IMR-90 (cell line): ENCODE data around the gene ETV6. TPM values are rescaled to one million over a fixed set of nuclear protein-coding genes. Genes with fewer than 3 reads are reported as not detected.

Experiments used
- ATAC-seq: fragments of 200-7000 bp; cut with Tn5 transposase; 2 replicates; pipeline ENCODE4 v1.9.1; 2020; ENCODE audit warnings: low read depth, mild to moderate bottlenecking, moderate library complexity
- BruUV-seq: library from RNA; stranded (reverse); fragments of 400-500 nt; replicated peaks from 2 replicates; lab custom pipeline; 2021; lab: Mats Ljungman, UMichigan
- CTCF ChIA-PET: fragments of 300-600 bp; formaldehyde crosslinking; extraction: SDS; loops from one replicate; lab custom pipeline; 2021; ENCODE audit warnings: antibody characterized with exemption; lab: Yijun Ruan, JAX
- POLR2A ChIA-PET: fragments of 300-600 bp; sonication (Branson Sonifier 250); formaldehyde crosslinking; loops from one replicate; lab custom pipeline; 2022; ENCODE audit warnings: antibody characterized with exemption; ENCODE audit not compliant: unreplicated experiment; lab: Charles Lee
- DNase-seq: peaks from one replicate; pipeline ENCODE4 v3.0.0; 2013
- H2AFZ ChIP-seq: replicated peaks from 2 replicates; pipeline ENCODE3; 2013; ENCODE audit warnings: low read length, mild to moderate bottlenecking; ENCODE audit not compliant: poor library complexity
- H2AK5ac ChIP-seq: 2 replicates; pipeline ENCODE4 v1.6.1; 2013; ENCODE audit warnings: low read depth, low read length, inconsistent platforms
- H2AK9ac ChIP-seq: replicated peaks from 2 replicates; pipeline ENCODE3; 2013; ENCODE audit warnings: mild to moderate bottlenecking, low read depth, low read length, moderate library complexity; ENCODE audit not compliant: poor library complexity
- H2BK120ac ChIP-seq: 2 replicates; pipeline ENCODE4 v1.6.1; 2013; ENCODE audit warnings: low read depth, low read length, inconsistent platforms
- H2BK15ac ChIP-seq: 3 replicates; pipeline ENCODE4 v1.6.1; 2013; ENCODE audit warnings: low read depth, low read length, inconsistent platforms
- H2BK20ac ChIP-seq: 2 replicates; pipeline ENCODE4 v1.6.1; 2013; ENCODE audit warnings: low read depth, mild to moderate bottlenecking, inconsistent platforms, low read length, moderate library complexity
- H2BK5ac ChIP-seq: 2 replicates; pipeline ENCODE4 v1.6.1; 2013; ENCODE audit warnings: mild to moderate bottlenecking, low read depth, low read length, inconsistent platforms; ENCODE audit not compliant: poor library complexity, severe bottlenecking
- H3K14ac ChIP-seq: replicated peaks from 2 replicates; pipeline ENCODE4 v1.6.1; 2013; ENCODE audit warnings: low read depth, low read length, inconsistent platforms
- H3K18ac ChIP-seq: 2 replicates; pipeline ENCODE4 v1.6.1; 2013; ENCODE audit warnings: low read depth, low read length, control low read depth
- H3K23ac ChIP-seq: 2 replicates; pipeline ENCODE4 v1.6.1; 2013; ENCODE audit warnings: low read depth, low read length, inconsistent platforms
- H3K27ac ChIP-seq: 2 replicates; pipeline ENCODE4 v1.5.1; 2013; ENCODE audit warnings: mild to moderate bottlenecking, control low read depth, low read length; ENCODE audit not compliant: insufficient read depth
- H3K27me3 ChIP-seq: 2 replicates; pipeline ENCODE4 v1.6.1; 2013; ENCODE audit warnings: low read length; ENCODE audit not compliant: control insufficient read depth, insufficient read depth
- H3K36me3 ChIP-seq: 2 replicates; pipeline ENCODE4 v1.6.1; 2013; ENCODE audit warnings: low read length, mixed read lengths; ENCODE audit not compliant: control insufficient read depth, insufficient read depth
- H3K4ac ChIP-seq: 2 replicates; pipeline ENCODE4 v1.6.1; 2013; ENCODE audit warnings: low read depth, low read length, inconsistent platforms
- H3K4me1 ChIP-seq: 2 replicates; pipeline ENCODE4 v1.6.1; 2013; ENCODE audit warnings: low read length, mixed read lengths; ENCODE audit not compliant: control insufficient read depth, insufficient read depth
- H3K4me2 ChIP-seq: 2 replicates; pipeline ENCODE4 v1.6.1; 2013; ENCODE audit warnings: low read depth, mild to moderate bottlenecking, control low read depth, low read length, moderate library complexity
- H3K4me3 ChIP-seq: 2 replicates; pipeline ENCODE4 v1.5.1; 2013; ENCODE audit warnings: low read depth, mild to moderate bottlenecking, control low read depth, low read length, moderate library complexity; ENCODE audit not compliant: insufficient read depth
- H3K56ac ChIP-seq: 2 replicates; pipeline ENCODE4 v1.6.1; 2013; ENCODE audit warnings: low read length, inconsistent platforms; ENCODE audit not compliant: insufficient read depth; ENCODE audit errors: extremely low read depth
- H3K79me1 ChIP-seq, 2 experiments: 2 replicates each; pipeline ENCODE4 v1.6.1; 2013; ENCODE audit warnings: low read length in 2 of 2, inconsistent platforms in 1 of 2, low read depth in 1 of 2
- H3K9ac ChIP-seq: 2 replicates; pipeline ENCODE4 v1.6.1; 2013; ENCODE audit warnings: low read depth, low read length, control low read depth
- H3K9me1 ChIP-seq: 2 replicates; pipeline ENCODE4 v1.6.1; 2013; ENCODE audit warnings: low read length, inconsistent platforms; ENCODE audit not compliant: insufficient read depth
- H3K9me3 ChIP-seq: 2 replicates; pipeline ENCODE4 v1.6.1; 2013; ENCODE audit warnings: low read length; ENCODE audit not compliant: control insufficient read depth, insufficient read depth
- H4K20me1 ChIP-seq: 2 replicates; pipeline ENCODE4 v1.6.1; 2013; ENCODE audit warnings: low read length, inconsistent platforms; ENCODE audit not compliant: insufficient read depth
- H4K5ac ChIP-seq: 2 replicates; pipeline ENCODE4 v1.6.1; 2013; ENCODE audit warnings: mild to moderate bottlenecking, low read depth, low read length, control low read depth
- H4K8ac ChIP-seq, 2 experiments: 2 replicates each; pipeline ENCODE4 v1.6.1; 2013; ENCODE audit warnings: low read depth in 2 of 2, low read length in 2 of 2, control low read depth in 1 of 2, inconsistent platforms in 1 of 2
- H4K91ac ChIP-seq: 2 replicates; pipeline ENCODE4 v1.6.1; 2013; ENCODE audit warnings: low read depth, low read length, inconsistent platforms; ENCODE audit not compliant: insufficient read depth
- FOS ChIP-seq: fragments of 150-350 bp; IDR thresholded peaks from 2 replicates; pipeline ENCODE4 v1.6.1; 2016; ENCODE audit warnings: low read depth, low read length
- SMC3 ChIP-seq: fragments of 150-350 bp; IDR thresholded peaks from 2 replicates; pipeline ENCODE4 v1.6.1; 2016; ENCODE audit warnings: low read depth, mild to moderate bottlenecking, antibody characterized with exemption, low read length, moderate library complexity
- WGBS, 2 experiments: methylation state at CpG; one replicate each; pipeline versions ENCODE4 v1.1.5 to v1.1.7; 2013; ENCODE audit warnings: missing lambda C conversion rate in 2 of 2; ENCODE audit not compliant: insufficient read length in 1 of 2; ENCODE audit errors: extremely low coverage in 2 of 2; 5-methylcytosine and 5-hydroxymethylcytosine counted together
- dilution Hi-C: fragments of 300-500 bp; cut with HindIII; formaldehyde crosslinking; loops from one replicate; pipeline ENCODE4 v1.14.3; 2018; ENCODE audit warnings: low sequenced_read_pairs; ENCODE audit not compliant: unreplicated experiment
- in situ Hi-C: fragments of 300-500 bp; cut with MboI; formaldehyde crosslinking; loops from 3 replicates; pipeline ENCODE4 v1.14.3; 2019; ENCODE audit warnings: low sequenced_read_pairs, inconsistent platforms, mixed read lengths
- intact Hi-C: fragments of 100-400 bp; cut with micrococcal nuclease; formaldehyde crosslinking; loops from 2 replicates; pipeline ENCODE4 v1.10.0; 2022
- polyA plus RNA-seq, 3 experiments: library from polyadenylated mRNA; depleted of rRNA; stranded (reverse); fragments of >200 nt; gene quantifications; 2 replicates each; pipeline ENCODE4 v1.2.3, GENCODE V29; 2012; ENCODE audit warnings: low replicate concordance in 1 of 3
- total RNA-seq: library from RNA; depleted of rRNA; stranded (reverse); fragments of >200 nt; gene quantifications from 2 replicates; pipeline ENCODE4 v1.2.3, GENCODE V29; 2012

Gene ETV6
- total and polyA plus RNA-seq, 2 of the 4 experiments (the other 2 are of a cell fraction), result 8.4 to 9.9 TPM

GRCh38 chr12:11685716-11686115, 36.2 kb downstream of the ETV6 start:
- H3K9me3 ChIP-seq, result no peaks in the 10 kb centered on the region
- no peak overlapping the region; the same call in 1 of the 2 replicates for H4K5ac ChIP-seq
- H3K4me1 ChIP-seq, result peaks cover 18% of the 10 kb centered on the region
- no peak overlapping the region for H3K4me3 ChIP-seq
- no peak overlapping the region; the same call in 1 of the 2 replicates for H3K4ac ChIP-seq
- peak overlapping the region; percentile 79 for H2BK5ac ChIP-seq
- H4K8ac ChIP-seq, result no peak overlapping the region
- no peak overlapping the region for H3K56ac ChIP-seq
- H3K23ac ChIP-seq, result no peak overlapping the region
- in situ Hi-C loops, result no loop called here
- no peak overlapping the region for H3K14ac ChIP-seq
- 0 out of 2 replicates have a peak, but pooled peaks cover 1% of the 10 kb centered on the region for H3K36me3 ChIP-seq
- CTCF ChIA-PET, result interaction anchor here (0.6 to 1.2 kb wide), 2 partner anchors 19 to 45 kb away, joined by 3 to 5 read pairs; no protein-coding TSS in a partner anchor
- DNase-seq (peak; percentile 66), ATAC-seq (peak; percentile 77)
- POLR2A ChIA-PET, result no interaction called here
- no peak overlapping the region for H2AFZ ChIP-seq
- TF ChIP-seq SMC3 (no peak), FOS (0 out of 2 replicates have a peak, but pooled peaks have one; percentile 14)
- H2BK20ac ChIP-seq, result no peak overlapping the region
- no peak overlapping the region for H3K27ac ChIP-seq
- no peaks in the 10 kb centered on the region for H3K27me3 ChIP-seq
- H2BK120ac ChIP-seq, result no peak overlapping the region
- peaks cover 26% of the 10 kb centered on the region for H3K9me1 ChIP-seq
- no TSS peak for BruUV-seq
- WGBS, 2 experiments, result no CpG with 5 or more reads among the region's 2 CpGs
- no peak overlapping the region for H2AK9ac ChIP-seq
- no peak overlapping the region for H3K18ac ChIP-seq
- no peak overlapping the region for H2AK5ac ChIP-seq
- no peak overlapping the region for H3K9ac ChIP-seq
- H2BK15ac ChIP-seq, result no peak overlapping the region
- dilution Hi-C loops, result no loop called here
- peaks cover 27% of the 10 kb centered on the region for H4K20me1 ChIP-seq
- H4K91ac ChIP-seq, result no peak overlapping the region
- intact Hi-C loops, result no loop called here
- H3K79me1 ChIP-seq, result peaks cover 34 to 65% of the 10 kb centered on the region in 2 experiments
- peak overlapping the region; percentile 64; the same call in 1 of the 2 replicates for H3K4me2 ChIP-seq
